ENCODE data around the gene PLSCR1.
A peak's percentile ranks its signal among the peaks of the same experiment; 100 is the strongest.

PLSCR1 gene

GRCh38 chr3:146554151-146554760 is 9.8 kb upstream of the PLSCR1 start:
- DNase-seq (ENCODE audit: low read depth, low spot score), result no peak
- TF ChIP-seq, protein P1, sequence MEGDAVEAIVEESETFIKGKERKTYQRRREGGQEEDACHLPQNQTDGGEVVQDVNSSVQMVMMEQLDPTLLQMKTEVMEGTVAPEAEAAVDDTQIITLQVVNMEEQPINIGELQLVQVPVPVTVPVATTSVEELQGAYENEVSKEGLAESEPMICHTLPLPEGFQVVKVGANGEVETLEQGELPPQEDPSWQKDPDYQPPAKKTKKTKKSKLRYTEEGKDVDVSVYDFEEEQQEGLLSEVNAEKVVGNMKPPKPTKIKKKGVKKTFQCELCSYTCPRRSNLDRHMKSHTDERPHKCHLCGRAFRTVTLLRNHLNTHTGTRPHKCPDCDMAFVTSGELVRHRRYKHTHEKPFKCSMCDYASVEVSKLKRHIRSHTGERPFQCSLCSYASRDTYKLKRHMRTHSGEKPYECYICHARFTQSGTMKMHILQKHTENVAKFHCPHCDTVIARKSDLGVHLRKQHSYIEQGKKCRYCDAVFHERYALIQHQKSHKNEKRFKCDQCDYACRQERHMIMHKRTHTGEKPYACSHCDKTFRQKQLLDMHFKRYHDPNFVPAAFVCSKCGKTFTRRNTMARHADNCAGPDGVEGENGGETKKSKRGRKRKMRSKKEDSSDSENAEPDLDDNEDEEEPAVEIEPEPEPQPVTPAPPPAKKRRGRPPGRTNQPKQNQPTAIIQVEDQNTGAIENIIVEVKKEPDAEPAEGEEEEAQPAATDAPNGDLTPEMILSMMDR (IDR thresholded peaks at IDR 0.05; ENCODE audit: low read depth, low read length), result no peak
- H3K4me3 ChIP-seq (ENCODE audit: low read depth, low read length), result no peak overlapping the region
- in situ Hi-C loops (cut with HindIII; ENCODE audit: low sequenced_read_pairs), result no loop called here

GRCh38 chr3:146550743-146551510 is 6.5 kb upstream of the PLSCR1 start:
- DNase-seq (ENCODE audit: low read depth, low spot score), result peak; percentile 87
- H3K4me3 ChIP-seq (ENCODE audit: low read depth, low read length), result no peak overlapping the region
- TF ChIP-seq, protein P1 (IDR thresholded peaks at IDR 0.05; ENCODE audit: low read depth, low read length), result no peak
- in situ Hi-C loops (cut with HindIII; ENCODE audit: low sequenced_read_pairs), result no loop called here

DNA sequence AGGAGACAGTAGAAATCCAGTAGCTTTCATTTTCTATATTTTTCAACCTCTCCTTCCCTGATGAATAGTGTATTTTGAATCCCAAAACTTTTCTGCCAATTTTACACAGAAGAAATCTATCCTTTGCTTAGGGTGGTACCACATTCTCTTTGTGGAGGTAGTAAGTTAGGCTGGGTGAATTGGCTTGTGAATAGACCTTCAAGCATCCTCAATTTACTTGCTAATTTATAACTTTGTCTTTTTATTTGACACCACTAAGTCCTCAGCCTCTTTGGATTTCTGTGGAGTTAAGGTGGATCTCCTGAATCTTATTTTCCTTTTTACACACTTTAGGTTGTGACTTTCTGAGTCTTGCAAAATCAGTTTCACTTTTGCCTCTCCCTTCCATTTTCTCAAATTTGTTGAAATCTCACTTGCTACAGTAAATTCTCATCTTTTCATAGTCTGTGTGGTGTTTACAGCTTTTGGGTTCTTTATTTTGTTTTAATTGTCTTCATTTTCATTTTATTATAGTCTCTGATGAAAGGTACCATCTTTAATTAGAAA is 5.7 kb upstream of the PLSCR1 start:
- in situ Hi-C loops (cut with HindIII; ENCODE audit: low sequenced_read_pairs), result no loop called here
- TF ChIP-seq, protein P1 (IDR thresholded peaks at IDR 0.05; ENCODE audit: low read depth, low read length), result no peak
- H3K4me3 ChIP-seq (ENCODE audit: low read depth, low read length), result no peak overlapping the region

GRCh38 chr3:146547235-146547835 is 2.9 kb upstream of the PLSCR1 start:
- in situ Hi-C loops (cut with HindIII; ENCODE audit: low sequenced_read_pairs), result no loop called here
- TF ChIP-seq, protein P1 (IDR thresholded peaks at IDR 0.05; ENCODE audit: low read depth, low read length), result no peak
- no peak for DNase-seq (ENCODE audit: low read depth, low spot score)
- H3K4me3 ChIP-seq (ENCODE audit: low read depth, low read length), result no peak overlapping the region

More for the DNA sequence above, 5.7 kb upstream of the PLSCR1 start:
- no peak for DNase-seq (ENCODE audit: low read depth, low spot score)

- TF ChIP-seq, protein P1 (IDR thresholded peaks at IDR 0.05; ENCODE audit: low read depth, low read length), result no peak
- in situ Hi-C loops (cut with HindIII; ENCODE audit: low sequenced_read_pairs), result no loop called here
- no peak overlapping the region for H3K4me3 ChIP-seq (ENCODE audit: low read depth, low read length)
- DNase-seq (ENCODE audit: low read depth, low spot score), result no peak
Measured at GRCh38 chr3:146546366-146546965, 2.1 kb upstream of the PLSCR1 start.

DNA sequence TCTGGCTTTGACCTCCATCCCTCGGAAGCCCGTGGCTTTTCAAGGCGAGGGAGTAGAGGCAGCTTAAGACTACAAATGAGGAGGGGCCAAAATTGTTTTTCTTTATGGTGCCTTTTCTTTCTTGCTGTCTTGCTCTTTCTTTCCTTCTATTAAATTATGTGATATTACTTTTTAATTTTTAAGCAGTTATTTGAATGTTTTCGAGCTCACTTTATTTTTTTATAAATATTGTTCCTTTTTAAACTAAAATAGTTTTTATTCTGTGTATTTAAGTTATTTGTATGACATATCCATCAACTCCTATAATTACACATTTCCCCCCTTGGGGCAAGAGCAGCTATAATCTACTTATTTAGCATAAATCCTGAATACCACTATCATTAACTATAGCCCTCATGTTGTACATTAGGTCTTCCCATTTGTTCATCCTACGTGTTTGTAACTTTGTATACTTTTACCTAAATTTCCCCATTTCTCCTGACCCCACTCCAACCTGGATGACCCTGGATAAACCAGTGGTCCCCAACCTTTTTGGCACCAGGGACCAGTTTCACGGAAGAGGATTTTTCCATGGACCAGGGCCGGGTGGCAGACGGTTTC is 622 bp upstream of the PLSCR1 start:
- no peak for DNase-seq (ENCODE audit: low read depth, low spot score)
- in situ Hi-C loops (cut with HindIII; ENCODE audit: low sequenced_read_pairs), result no loop called here
- H3K4me3 ChIP-seq (ENCODE audit: low read depth, low read length), result peak overlapping the region; percentile 79
- TF ChIP-seq, protein P1 (IDR thresholded peaks at IDR 0.05; ENCODE audit: low read depth, low read length), result no peak
